Measurements from ENCODE around the gene ARID1B.

The ARID1B gene

DNA sequence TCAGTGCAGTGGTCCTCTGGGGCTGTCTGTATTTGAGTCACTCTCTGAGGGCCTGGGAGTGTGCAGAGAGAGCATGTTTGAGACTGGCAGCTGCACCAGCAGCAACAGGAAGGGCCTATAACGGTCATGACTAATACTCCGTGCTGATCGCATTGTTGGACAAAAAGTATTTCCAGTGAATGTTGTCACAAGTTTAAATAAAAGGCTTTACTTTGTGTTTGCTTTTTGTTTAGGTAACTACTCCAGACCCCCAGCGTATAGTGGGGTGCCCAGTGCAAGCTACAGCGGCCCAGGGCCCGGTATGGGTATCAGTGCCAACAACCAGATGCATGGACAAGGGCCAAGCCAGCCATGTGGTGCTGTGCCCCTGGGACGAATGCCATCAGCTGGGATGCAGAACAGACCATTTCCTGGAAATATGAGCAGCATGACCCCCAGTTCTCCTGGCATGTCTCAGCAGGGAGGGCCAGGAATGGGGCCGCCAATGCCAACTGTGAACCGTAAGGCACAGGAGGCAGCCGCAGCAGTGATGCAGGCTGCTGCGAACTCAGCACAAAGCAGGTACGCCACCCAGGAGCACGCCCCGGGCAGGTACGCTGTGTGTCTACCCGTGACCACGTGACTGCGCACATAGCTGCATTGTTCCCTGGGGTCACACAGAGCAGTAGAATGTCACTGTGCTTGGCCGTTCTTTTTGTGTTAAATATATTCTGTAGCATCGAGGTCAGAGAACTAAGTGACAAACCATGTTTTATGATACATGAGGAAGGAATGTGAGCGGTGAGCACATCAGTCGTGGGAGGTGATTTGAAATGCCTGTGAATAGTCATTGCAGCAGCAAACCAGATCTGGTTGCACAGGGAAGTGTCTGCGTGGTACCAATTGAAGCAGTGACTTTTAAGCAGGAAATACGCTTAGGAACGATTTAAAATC is 371.5 kb downstream of the ARID1B start:
- peaks cover 7 to 44% (median 41%) of the 10 kb centered on the region in 5 donors for H3K4me1 ChIP-seq (ENCODE audit: control insufficient read depth in 5 of 5, insufficient read depth in 5 of 5, low read length in 5 of 5)
- H3K27me3 ChIP-seq (ENCODE audit: control insufficient read depth in 5 of 5, insufficient read depth in 4 of 5, low read length in 5 of 5), result no peaks in the 10 kb centered on the region
- no peak overlapping the region for H3K4me3 ChIP-seq (ENCODE audit: low read depth in 1 of 5, low read length in 5 of 5)
- no peaks in the 10 kb centered on the region for H3K9me3 ChIP-seq (ENCODE audit: control insufficient read depth in 5 of 5, low read length in 5 of 5)
- H3K36me3 ChIP-seq (ENCODE audit: control insufficient read depth in 5 of 5, insufficient read depth in 5 of 5, low read length in 5 of 5), result peaks cover 0 to 33% (median 18%) of the 10 kb centered on the region in 5 donors
- H3K9ac ChIP-seq (ENCODE audit: low read length in 5 of 5), result peak overlapping the region in 1 of 5 donors; percentile 3
- H3K27ac ChIP-seq (ENCODE audit: low read depth, low read length), result peak overlapping the region; percentile 55

DNA sequence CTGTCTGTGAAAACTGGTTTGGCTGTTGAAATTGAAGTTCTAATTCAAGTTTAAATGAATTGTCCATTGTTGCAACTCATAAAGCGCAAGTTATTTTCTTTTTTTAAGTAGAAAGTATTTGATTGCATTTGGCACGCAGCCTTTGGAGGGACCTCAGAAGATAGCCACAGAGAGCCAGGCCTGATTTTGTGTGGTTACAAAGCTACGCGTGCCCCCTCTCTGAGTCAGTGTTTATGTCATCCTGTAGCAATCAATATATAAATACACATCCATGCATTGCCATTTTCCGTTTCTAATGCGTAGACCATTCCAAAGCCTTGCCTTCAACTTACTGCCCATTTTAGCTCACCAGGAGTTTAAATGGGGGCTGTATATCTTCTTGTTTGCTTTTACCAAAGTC is 372.9 kb downstream of the ARID1B start:
- Histone ChIP-seq H3K4me3 (ENCODE audit: low read depth in 1 of 5, low read length in 5 of 5) (no peak overlapping the region), H3K27me3 (ENCODE audit: control insufficient read depth in 5 of 5, insufficient read depth in 4 of 5, low read length in 5 of 5) (no peaks in the 10 kb centered on the region), H3K9ac (ENCODE audit: low read length in 5 of 5) (no peak overlapping the region), H3K36me3 (ENCODE audit: control insufficient read depth in 5 of 5, insufficient read depth in 5 of 5, low read length in 5 of 5) (peaks cover 3 to 38% (median 19%) of the 10 kb centered on the region in 5 donors), H3K9me3 (ENCODE audit: control insufficient read depth in 5 of 5, low read length in 5 of 5) (no peaks in the 10 kb centered on the region), H3K27ac (ENCODE audit: low read depth, low read length) (no peak overlapping the region), H3K4me1 (ENCODE audit: control insufficient read depth in 5 of 5, insufficient read depth in 5 of 5, low read length in 5 of 5) (peaks cover 2 to 31% (median 28%) of the 10 kb centered on the region in 5 donors)

DNA sequence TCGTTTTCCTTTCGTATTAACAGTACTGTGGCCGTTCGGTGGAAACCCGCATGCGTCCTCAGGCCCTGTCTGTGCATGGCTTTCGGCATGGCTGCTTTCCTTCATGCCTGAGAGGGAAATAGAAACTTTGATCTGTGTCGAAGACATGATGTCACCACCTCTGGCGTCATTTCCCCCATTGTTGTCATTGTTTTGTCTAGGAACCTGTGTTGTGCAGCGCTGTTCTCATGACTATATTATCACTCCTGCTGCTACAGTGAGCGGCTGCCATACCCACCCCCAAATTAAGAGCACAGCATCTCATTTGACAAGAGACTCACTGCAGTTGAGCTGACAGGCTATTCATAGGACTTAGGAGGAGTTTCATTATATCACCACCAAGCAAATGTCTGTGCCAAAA is 373.9 kb downstream of the ARID1B start:
- no peaks in the 10 kb centered on the region for H3K9me3 ChIP-seq (ENCODE audit: control insufficient read depth in 5 of 5, low read length in 5 of 5)
- no peak overlapping the region for H3K9ac ChIP-seq (ENCODE audit: low read length in 5 of 5)
- no peak overlapping the region for H3K4me3 ChIP-seq (ENCODE audit: low read depth in 1 of 5, low read length in 5 of 5)
- no peak overlapping the region for H3K27ac ChIP-seq (ENCODE audit: low read depth, low read length)
- peaks cover 5 to 40% (median 19%) of the 10 kb centered on the region in 5 donors for H3K36me3 ChIP-seq (ENCODE audit: control insufficient read depth in 5 of 5, insufficient read depth in 5 of 5, low read length in 5 of 5)
- H3K4me1 ChIP-seq (ENCODE audit: control insufficient read depth in 5 of 5, insufficient read depth in 5 of 5, low read length in 5 of 5), result peaks cover 0 to 22% (median 19%) of the 10 kb centered on the region in 5 donors
- no peaks in the 10 kb centered on the region for H3K27me3 ChIP-seq (ENCODE audit: control insufficient read depth in 5 of 5, insufficient read depth in 4 of 5, low read length in 5 of 5)

DNA sequence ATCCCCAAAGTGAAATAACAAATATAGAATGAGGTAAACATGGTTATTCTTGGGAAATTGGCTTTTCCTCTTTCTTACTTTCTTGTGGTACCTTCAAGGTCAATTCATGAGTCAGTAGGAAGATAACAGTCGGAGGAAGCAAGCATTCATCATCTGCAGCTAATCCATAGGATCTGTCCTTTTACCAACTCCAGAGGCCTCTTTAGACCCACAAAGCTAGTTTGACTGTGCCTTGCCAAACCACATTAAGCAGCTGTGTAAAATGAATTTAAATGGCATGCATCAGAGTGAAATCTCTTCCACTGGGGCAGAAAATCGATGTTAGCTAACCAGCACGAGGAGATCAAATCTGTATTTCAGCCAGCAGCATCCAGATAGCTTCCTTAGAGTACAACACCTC is 374.8 kb downstream of the ARID1B start:
- H3K9me3 ChIP-seq (ENCODE audit: control insufficient read depth in 5 of 5, low read length in 5 of 5), result no peaks in the 10 kb centered on the region
- H3K9ac ChIP-seq (ENCODE audit: low read length in 5 of 5), result no peak overlapping the region
- peaks cover 5 to 42% (median 25%) of the 10 kb centered on the region in 5 donors for H3K36me3 ChIP-seq (ENCODE audit: control insufficient read depth in 5 of 5, insufficient read depth in 5 of 5, low read length in 5 of 5)
- H3K27me3 ChIP-seq (ENCODE audit: control insufficient read depth in 5 of 5, insufficient read depth in 4 of 5, low read length in 5 of 5), result no peaks in the 10 kb centered on the region
- H3K4me3 ChIP-seq (ENCODE audit: low read depth in 1 of 5, low read length in 5 of 5), result no peak overlapping the region
- H3K4me1 ChIP-seq (ENCODE audit: control insufficient read depth in 5 of 5, insufficient read depth in 5 of 5, low read length in 5 of 5), result peaks cover 0 to 15% (median 13%) of the 10 kb centered on the region in 5 donors
- H3K27ac ChIP-seq (ENCODE audit: low read depth, low read length), result no peak overlapping the region

DNA sequence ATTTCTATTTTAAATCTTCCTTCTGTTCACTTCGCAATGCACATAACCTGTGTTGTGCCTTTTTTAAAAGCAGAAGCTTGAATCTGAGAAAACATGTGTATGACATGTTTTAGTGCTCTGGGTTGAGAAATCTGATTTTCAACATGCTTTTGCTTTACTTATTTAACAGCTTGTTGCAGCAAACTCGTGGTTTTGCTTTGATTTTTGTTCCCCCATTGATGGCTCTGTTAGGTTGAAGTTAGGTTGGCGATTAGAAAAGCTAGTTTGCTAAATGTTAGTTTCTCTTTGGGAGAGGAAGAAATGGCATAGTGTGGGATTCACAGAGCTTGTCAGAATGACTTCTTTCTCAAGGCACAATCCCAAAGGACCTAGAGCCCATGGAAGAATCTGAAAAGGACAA is 375.4 kb downstream of the ARID1B start:
- H3K4me3 ChIP-seq (ENCODE audit: low read depth in 1 of 5, low read length in 5 of 5), result no peak overlapping the region

DNA sequence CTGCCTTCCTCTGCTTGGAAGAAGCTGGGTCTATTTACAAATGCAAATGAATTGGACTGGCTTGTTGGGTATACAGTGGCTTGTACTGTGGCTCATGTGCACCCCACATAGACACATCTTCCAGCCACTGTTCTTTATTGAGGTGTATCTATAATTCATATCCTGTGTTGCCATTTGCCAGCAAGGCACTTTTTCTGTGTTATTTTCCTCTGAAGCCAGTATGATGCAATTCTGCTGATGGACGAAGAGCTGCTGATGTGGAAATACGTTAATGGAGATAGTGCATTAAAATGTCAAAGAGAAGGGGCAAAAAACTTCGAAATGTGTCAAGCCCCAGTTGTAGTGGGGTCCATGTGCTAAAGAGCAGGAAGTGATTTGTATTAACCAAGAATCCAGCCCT is 378.6 kb downstream of the ARID1B start:
- Histone ChIP-seq H3K9ac (ENCODE audit: low read length in 5 of 5) (no peak overlapping the region), H3K36me3 (ENCODE audit: control insufficient read depth in 5 of 5, insufficient read depth in 5 of 5, low read length in 5 of 5) (peaks cover 10 to 38% (median 20%) of the 10 kb centered on the region in 5 donors), H3K9me3 (ENCODE audit: control insufficient read depth in 5 of 5, low read length in 5 of 5) (no peaks in the 10 kb centered on the region), H3K4me3 (ENCODE audit: low read depth in 1 of 5, low read length in 5 of 5) (no peak overlapping the region), H3K27ac (ENCODE audit: low read depth, low read length) (no peak overlapping the region), H3K4me1 (ENCODE audit: control insufficient read depth in 5 of 5, insufficient read depth in 5 of 5, low read length in 5 of 5) (peaks cover 0 to 4% (median 0%) of the 10 kb centered on the region in 5 donors), H3K27me3 (ENCODE audit: control insufficient read depth in 5 of 5, insufficient read depth in 4 of 5, low read length in 5 of 5) (no peaks in the 10 kb centered on the region)

More for the DNA sequence above, 375.4 kb downstream of the ARID1B start:
- H3K36me3 ChIP-seq (ENCODE audit: control insufficient read depth in 5 of 5, insufficient read depth in 5 of 5, low read length in 5 of 5), result peaks cover 5 to 47% (median 30%) of the 10 kb centered on the region in 5 donors
- peaks cover 0 to 15% (median 13%) of the 10 kb centered on the region in 5 donors for H3K4me1 ChIP-seq (ENCODE audit: control insufficient read depth in 5 of 5, insufficient read depth in 5 of 5, low read length in 5 of 5)
- H3K27me3 ChIP-seq (ENCODE audit: control insufficient read depth in 5 of 5, insufficient read depth in 4 of 5, low read length in 5 of 5), result no peaks in the 10 kb centered on the region
- no peaks in the 10 kb centered on the region for H3K9me3 ChIP-seq (ENCODE audit: control insufficient read depth in 5 of 5, low read length in 5 of 5)
- peak overlapping the region in 1 of 5 donors; percentile 20 for H3K9ac ChIP-seq (ENCODE audit: low read length in 5 of 5)
- H3K27ac ChIP-seq (ENCODE audit: low read depth, low read length), result no peak overlapping the region

DNA sequence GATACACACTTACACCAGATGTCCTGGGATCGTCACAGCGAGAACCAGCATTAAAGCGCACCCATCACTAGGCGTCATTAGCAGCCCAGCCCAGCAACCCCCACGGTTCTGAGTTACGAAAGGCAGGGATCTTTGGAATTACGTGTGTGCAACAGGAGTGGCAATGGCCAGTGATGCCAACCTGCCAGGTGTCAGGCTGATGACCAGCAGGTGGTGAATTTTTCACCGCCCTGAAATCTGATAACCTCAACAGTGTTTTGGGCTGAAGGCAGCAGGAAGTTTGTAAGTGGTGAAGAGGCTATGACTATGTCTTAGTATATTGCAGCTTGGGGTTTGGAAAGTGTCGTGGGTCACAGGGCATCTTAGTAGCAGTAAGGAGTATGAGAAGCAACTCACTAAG is 380.1 kb downstream of the ARID1B start:
- Histone ChIP-seq H3K27me3 (ENCODE audit: control insufficient read depth in 5 of 5, insufficient read depth in 4 of 5, low read length in 5 of 5) (no peaks in the 10 kb centered on the region), H3K4me3 (ENCODE audit: low read depth in 1 of 5, low read length in 5 of 5) (no peak overlapping the region)

DNA sequence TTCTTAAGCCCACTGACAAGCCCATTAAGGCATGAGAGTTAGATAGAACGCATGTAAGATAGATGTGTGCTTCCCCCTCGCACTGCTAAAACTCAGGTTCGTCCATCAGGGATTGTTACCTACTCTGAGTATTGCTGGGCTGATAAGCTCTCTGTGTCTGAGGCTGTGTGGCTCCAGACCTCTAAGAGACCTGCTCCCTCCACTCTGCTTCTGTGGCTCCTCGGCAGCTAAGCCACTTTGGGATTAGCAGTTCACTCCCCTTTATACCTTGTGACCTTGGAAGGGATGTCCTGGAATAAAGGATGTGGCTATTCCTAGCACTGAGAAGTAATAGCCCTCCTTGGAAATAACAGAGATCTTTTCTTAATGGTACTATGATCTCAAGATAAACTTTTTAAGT is 381.3 kb downstream of the ARID1B start:
- peaks cover 10 to 37% (median 20%) of the 10 kb centered on the region in 5 donors for H3K36me3 ChIP-seq (ENCODE audit: control insufficient read depth in 5 of 5, insufficient read depth in 5 of 5, low read length in 5 of 5)
- H3K4me3 ChIP-seq (ENCODE audit: low read depth in 1 of 5, low read length in 5 of 5), result no peak overlapping the region
- H3K27me3 ChIP-seq (ENCODE audit: control insufficient read depth in 5 of 5, insufficient read depth in 4 of 5, low read length in 5 of 5), result no peaks in the 10 kb centered on the region
- H3K4me1 ChIP-seq (ENCODE audit: control insufficient read depth in 5 of 5, insufficient read depth in 5 of 5, low read length in 5 of 5), result no peaks in the 10 kb centered on the region
- H3K27ac ChIP-seq (ENCODE audit: low read depth, low read length), result no peak overlapping the region
- H3K9ac ChIP-seq (ENCODE audit: low read length in 5 of 5), result no peak overlapping the region
- no peaks in the 10 kb centered on the region for H3K9me3 ChIP-seq (ENCODE audit: control insufficient read depth in 5 of 5, low read length in 5 of 5)

More for the DNA sequence above, 380.1 kb downstream of the ARID1B start:
- Histone ChIP-seq H3K27ac (ENCODE audit: low read depth, low read length) (no peak overlapping the region), H3K36me3 (ENCODE audit: control insufficient read depth in 5 of 5, insufficient read depth in 5 of 5, low read length in 5 of 5) (peaks cover 10 to 30% (median 20%) of the 10 kb centered on the region in 5 donors), H3K9me3 (ENCODE audit: control insufficient read depth in 5 of 5, low read length in 5 of 5) (no peaks in the 10 kb centered on the region), H3K9ac (ENCODE audit: low read length in 5 of 5) (no peak overlapping the region), H3K4me1 (ENCODE audit: control insufficient read depth in 5 of 5, insufficient read depth in 5 of 5, low read length in 5 of 5) (peaks cover 0 to 4% (median 0%) of the 10 kb centered on the region in 5 donors)

DNA sequence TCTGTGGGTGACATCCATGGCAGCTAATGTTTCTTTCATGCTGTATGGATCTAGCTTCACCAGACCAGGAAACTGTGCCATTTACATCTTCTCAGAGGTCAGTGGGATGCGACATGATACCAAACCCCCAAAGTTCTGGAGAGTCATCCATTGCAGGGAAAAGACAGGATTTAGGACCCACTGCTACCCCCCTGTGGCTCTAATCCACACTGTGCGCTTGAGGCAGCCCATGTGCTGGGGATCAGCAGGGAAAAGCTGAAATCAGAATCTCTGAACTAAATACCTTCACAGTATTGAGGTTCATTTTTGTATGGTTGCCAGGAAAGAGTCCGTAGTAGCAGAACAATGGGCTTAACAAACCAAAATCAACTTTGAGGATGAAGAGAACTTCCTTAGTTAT is 381.7 kb downstream of the ARID1B start:
- Histone ChIP-seq H3K4me3 (ENCODE audit: low read depth in 1 of 5, low read length in 5 of 5) (no peak overlapping the region), H3K36me3 (ENCODE audit: control insufficient read depth in 5 of 5, insufficient read depth in 5 of 5, low read length in 5 of 5) (peaks cover 10 to 34% (median 20%) of the 10 kb centered on the region in 5 donors), H3K27ac (ENCODE audit: low read depth, low read length) (no peak overlapping the region), H3K27me3 (ENCODE audit: control insufficient read depth in 5 of 5, insufficient read depth in 4 of 5, low read length in 5 of 5) (no peaks in the 10 kb centered on the region), H3K9ac (ENCODE audit: low read length in 5 of 5) (no peak overlapping the region), H3K9me3 (ENCODE audit: control insufficient read depth in 5 of 5, low read length in 5 of 5) (no peaks in the 10 kb centered on the region), H3K4me1 (ENCODE audit: control insufficient read depth in 5 of 5, insufficient read depth in 5 of 5, low read length in 5 of 5) (no peaks in the 10 kb centered on the region)

DNA sequence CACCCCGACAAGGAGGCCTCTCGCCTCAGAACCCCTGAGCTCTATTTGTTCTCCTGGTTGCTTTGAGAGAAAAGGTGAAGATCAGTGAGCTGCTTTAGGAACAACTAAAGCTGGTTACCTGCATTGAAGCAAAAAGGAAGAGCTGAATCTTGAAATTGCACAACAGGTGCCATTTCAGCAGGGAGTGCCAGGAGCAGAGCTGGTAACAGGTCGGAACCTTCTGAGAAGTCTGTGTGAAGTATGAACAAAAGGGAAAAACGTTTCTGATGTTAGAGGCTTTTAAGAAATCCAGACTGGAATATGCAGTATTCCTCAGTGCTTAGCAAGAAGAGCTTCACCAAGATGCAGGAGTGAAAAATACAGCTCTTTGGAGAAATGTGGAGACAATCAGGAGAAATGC is 382.2 kb downstream of the ARID1B start:
- no peaks in the 10 kb centered on the region for H3K27me3 ChIP-seq (ENCODE audit: control insufficient read depth in 5 of 5, insufficient read depth in 4 of 5, low read length in 5 of 5)
- no peaks in the 10 kb centered on the region for H3K4me1 ChIP-seq (ENCODE audit: control insufficient read depth in 5 of 5, insufficient read depth in 5 of 5, low read length in 5 of 5)
- no peak overlapping the region for H3K4me3 ChIP-seq (ENCODE audit: low read depth in 1 of 5, low read length in 5 of 5)
- H3K9me3 ChIP-seq (ENCODE audit: control insufficient read depth in 5 of 5, low read length in 5 of 5), result no peaks in the 10 kb centered on the region
- peaks cover 7 to 33% (median 20%) of the 10 kb centered on the region in 5 donors for H3K36me3 ChIP-seq (ENCODE audit: control insufficient read depth in 5 of 5, insufficient read depth in 5 of 5, low read length in 5 of 5)
- H3K9ac ChIP-seq (ENCODE audit: low read length in 5 of 5), result no peak overlapping the region
- no peak overlapping the region for H3K27ac ChIP-seq (ENCODE audit: low read depth, low read length)

Measured in subcutaneous abdominal adipose tissue (tissue), 5 donors.